Activated CD4-positive, alpha-beta T cell treated with anti-CD3 and anti-CD28 coated beads, Interleukin-2, amount 50 U/mL, for 24 hours (primary cell): ENCODE measurements around the gene PCBD1.
A peak's percentile ranks its signal among the peaks of the same experiment; 100 is the strongest.
"Not testable (repeated sequence)": the region's sequence is repeated elsewhere in the genome, so short reads cannot be mapped to it uniquely, and the experiment has no call there.

ENCODE experiments used
- DNase-seq, 2 donors: peaks; one replicate each; pipeline ENCODE4 v3.0.0-alpha.2; 2020; ENCODE audit warnings: low read depth in 1 of 2, low spot score in 1 of 2

PCBD1 gene

DNA sequence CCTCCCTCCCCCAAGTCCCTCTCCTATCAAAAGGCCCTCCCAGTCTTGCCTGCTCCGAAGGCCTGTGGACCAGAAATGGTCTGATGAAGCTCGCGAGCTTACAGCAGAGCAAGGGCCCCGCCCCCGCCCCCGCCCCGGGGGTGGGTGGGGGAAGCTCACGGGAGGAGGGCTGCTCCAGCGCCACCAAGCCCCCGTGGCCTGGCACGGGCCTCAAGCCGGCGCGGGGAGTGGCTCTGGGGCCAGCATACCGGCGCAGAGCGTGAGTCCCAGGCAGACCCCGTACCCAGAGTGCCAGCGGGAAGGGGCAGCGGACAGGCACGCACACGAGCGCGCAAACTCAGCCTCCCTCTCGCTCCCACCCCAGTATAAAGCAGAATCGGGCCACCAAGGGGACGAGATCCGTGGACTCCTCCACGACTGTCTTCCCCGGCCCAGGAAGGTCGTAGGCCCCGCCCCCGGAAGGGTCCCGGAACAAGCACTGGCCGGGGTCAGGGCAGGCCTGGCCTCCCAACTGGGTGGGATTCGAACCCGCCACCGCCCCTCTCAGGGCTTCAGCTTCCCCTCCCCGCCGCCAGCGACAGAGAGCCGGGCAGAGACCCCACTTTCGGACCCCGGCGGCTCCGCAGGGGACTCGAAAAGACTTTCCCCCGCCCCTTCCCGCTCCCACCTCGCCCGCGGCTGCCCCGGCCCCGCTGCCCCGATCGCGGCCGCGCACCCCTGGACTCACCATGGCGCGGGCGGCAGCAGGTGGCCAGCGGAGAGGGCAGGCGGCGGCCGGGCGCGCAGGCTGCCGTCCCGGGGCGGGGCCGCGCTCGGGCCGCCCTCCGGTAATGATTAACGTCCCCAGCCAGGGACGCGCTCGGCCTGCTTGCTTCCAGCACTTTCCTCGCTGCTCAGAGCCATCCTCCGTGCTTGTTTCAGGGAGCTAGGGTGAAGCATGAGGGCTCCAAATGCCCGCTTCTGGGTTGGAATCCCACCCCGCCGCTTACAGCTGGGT, at the start of gene PCBD1:
PCBD1 (minus strand) TSS at position 762 of the 997 bp plus-strand sequence; CDS start at position 730, 32 bp downstream.
- DNase-seq = peak; percentile 40 to 41

DNA sequence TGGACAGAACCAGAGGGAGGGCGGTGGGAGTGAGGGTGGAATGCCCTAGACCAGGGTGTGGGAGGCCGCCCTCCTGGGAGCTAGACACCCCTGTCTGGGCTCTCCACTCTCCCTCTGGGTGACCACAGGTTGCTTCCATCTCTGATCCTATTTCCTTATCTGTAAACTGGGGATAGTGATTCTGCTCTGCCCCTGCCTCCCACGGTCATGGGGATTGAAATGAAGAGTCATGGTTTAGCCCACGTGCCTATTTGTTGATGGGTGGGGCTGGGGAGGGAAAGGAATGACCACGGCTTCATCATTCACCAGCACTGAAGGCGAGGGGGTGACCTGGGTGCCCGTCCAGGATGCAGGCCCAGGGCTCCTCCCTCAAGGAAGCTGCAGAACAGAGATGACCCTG, 49.3 kb upstream of the PCBD1 start:
- no peak for DNase-seq

DNA sequence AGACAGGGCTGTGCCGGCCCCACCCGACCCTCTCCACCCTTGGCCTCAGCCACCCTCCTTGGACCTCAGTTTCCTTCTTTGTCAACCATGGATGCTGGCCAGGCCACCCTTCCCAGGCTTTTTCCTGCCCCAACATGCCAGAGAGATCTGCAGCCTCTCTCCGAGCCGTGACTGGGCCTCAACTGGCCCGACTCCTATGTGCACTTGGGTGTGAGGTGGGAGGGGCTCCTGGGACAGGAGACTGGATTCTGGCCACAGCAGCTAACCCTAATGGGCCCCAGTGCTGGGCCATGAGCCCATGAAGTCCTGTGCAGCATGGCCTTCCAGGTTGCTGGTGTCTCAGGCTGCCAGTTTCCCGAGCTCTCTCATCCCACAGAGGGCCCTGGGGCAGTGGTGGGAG, 47.7 kb upstream of the PCBD1 start:
- DNase-seq = no peak

DNA sequence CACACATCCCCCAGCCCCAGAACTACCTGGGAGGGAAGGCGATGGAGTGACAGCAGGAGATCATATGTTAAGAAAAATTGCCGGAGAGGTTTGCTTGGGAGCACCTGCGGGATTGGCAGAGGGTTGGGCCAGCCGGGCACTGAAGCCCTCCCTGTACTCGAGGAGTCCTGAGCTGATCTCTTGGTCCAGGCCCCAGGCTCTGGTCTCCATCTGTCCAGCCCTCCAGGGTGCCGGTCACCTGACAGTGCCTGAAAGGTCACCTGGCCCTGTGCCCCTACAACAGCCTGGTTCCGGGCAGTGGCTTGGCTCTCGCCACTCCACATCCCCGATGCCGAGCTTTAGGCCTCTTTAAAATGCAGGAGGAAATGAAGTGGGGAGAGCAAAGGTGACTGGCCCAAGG, 47.3 kb upstream of the PCBD1 start:
- no peak for DNase-seq

DNA sequence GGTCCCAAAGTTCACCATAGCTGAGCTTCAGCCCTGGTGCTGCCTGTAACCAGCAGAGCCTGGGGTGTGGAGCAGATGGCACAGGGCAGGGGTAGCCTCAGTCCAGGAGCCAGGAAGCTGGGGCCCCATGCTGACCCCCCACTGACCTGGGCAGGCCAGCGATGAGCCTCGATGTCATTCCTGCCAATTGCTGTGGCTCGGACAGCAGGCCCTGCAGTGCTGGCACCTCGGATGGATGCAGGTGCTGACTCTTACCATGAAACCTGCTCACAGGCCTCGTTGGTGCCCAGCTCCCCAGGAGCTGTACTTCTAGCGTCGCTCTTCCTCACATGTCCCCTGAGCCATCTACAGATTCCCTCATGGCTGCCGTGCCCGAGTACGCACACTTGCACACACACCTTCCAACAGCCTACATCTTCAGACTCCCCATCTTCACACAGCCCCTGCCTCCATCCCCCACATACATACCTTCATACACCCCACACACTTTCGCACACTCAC, 46.8 kb upstream of the PCBD1 start:
- DNase-seq = no peak

DNA sequence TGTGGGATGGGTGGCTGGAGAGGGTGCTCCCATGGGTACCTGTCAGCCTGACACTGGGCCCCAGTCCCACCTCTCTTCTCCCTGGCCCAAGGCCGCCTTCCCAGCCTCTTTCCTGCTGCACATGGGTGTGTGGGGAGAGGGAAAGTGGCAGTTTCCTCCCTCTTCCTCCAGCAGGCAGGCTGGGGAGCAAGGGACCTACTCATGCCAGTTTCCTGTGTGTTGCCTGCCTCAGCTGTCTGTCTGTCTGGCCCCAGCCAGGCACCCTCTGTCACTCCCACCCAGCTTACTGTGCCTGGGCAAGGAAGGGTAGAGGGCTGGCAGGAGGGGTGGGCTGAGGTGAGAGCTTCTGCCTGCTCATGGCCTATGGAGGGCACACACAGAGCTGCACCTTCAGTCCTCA, 46.3 kb upstream of the PCBD1 start:
- no peak for DNase-seq

DNA sequence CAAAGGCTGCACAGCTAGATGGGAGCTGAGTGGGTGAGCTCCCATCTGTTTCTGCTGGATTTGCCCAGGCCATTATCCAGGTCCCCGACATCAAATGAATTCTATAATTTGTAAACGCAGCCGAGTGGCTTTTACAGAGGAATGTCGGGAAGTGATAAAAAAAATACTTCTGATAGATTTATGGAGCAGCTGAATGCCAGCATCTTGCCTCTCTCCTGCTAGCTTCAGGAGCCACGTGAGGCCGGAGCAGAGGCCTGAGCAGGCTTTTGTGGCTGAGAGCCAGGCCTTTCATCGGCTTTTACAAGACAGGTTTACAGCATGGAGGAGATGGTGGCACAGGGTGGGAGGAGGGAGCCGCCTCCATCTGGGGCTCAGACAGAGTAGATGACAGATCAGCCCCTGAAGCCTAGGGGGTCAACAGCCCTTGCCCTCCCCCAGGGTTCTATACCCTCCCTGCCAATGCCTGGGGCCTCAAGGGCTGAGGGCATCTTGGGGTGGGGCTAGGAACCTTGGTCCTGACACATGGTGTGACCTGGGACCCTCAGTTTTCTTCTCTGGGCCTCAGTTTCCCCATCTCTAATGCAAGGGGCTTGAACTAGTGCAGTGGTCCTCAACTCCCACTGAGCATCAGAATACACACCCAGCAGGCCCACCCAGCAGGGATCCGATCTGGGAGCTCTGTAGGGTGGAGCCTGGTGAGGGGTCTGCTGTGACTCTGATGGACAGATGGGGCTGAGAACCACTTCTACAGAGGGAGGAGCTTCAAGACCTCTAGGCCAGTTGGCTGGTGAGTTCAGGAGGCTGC, 44.2 kb upstream of the PCBD1 start:
- DNase-seq = no peak

DNA sequence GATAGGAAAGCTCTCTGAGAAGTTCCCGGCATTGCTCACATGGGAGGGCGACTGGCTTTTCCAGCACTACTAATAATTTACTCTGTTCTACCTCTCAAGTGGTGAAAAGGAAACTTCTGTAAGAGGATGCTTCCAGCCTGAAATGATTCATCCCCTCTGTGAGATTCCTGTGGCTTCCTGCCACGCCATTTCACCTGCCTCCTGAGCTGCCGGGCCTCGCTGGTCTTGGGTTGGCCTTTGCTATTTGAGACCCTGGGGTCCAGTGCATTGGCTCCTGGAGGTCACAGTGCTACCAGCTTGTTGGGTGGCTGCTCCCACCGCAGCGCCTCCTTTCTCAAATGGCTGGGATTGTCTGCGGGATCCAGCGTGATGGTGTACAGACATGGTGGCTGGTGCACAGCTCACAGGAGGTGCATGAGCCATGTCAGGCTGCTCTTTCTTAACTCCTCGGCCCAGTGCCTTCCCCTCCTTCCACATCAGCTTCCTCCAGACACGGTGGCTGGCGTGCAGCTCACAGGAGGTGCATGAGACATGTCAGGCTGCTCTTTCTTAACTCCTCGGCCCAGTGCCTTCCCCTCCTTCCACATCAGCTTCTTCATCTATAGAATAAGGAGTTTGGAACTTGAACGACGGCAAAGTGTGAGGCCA, 42.9 kb upstream of the PCBD1 start:
- DNase-seq = no peak

DNA sequence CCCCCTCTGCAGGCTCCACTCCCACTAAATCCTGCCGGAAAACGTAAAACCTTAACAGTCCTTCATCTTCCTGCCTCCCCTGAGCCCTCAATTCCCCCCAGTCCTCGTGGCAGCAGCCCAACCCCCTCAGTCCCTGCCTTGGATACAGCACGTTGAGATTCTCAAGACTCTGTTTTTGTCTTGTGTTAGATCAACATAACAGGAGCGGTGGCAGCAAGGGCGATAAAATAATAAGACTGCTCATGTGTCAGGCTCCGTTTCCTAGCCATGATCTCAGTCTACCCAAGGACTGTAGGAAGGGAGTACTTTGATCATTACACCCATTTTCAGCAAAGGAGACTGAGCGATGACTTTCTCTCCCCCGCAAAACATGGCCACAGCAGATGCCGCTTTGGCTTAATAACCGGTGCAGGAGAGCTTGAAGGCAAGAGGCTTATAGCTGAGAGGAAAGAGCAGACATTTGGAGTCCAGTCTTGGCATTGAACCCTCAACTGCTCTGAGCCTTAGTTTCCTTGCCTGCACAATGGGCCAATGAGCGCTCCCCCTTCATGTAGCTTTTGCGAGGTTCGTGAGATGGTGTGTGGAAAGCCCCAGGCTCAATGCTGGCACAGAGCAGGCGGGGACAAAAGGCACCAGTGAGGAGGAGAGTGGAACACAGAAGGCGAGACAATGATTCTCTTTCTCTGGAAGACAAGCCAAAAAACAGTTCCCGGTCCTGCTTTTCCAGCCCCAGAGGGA, 42.1 kb upstream of the PCBD1 start:
- DNase-seq = no peak

DNA sequence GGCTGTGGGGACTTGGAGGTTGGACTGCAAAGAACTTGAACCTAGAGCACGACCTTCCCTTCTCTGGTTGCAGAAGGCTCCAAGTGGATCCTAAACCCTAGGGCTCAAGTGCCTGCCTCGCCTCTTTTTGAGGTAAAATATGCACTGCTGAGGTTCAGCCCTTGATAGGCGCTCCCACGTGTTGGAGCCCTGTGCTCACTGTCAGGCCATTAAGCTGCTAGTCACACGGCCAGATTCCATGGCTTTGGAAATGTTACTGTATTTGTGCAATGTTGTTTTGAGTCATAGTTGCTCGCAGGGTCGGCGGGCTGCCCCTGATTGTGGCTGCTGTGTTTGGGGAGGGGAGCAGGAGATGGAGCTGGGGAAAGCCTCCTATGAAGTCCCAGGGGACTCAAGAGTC, 39.8 kb upstream of the PCBD1 start:
- no peak for DNase-seq

DNA sequence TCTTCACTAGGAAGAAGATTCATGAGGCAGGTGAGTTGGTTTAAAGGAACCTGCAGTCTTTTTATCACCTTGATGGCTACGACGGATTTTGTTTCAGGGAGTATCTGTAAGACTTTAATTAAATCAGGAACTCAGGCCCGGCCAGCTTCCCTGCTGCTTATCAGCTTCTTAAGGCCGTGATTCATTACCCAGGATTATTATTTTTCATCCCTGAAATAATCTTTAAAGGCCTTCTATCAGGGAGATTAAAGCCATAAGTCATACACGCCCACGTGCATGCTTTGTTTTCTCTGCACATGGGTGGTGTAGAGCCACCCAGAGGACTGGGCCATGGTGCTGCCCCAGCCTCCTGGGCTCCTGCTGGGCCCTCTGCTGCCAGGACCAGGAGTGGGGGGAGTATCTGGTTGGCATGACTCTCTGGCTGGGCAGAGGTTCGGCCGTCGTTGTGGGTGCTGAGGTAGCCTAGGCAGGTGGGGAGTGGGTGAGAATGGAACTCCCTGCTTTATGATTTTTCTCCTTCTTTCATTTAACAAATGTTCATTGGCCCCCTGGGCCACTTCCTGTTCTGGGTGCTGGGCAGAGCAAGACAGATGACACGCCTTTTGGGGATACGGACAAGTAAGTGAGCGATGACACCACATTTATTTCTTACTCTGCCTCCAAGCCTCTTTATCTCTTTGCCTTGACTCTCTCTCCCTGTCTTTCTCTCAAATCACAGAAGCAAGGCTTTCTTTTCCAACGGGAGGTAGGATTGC, 39.0 kb upstream of the PCBD1 start:
- no peak for DNase-seq

DNA sequence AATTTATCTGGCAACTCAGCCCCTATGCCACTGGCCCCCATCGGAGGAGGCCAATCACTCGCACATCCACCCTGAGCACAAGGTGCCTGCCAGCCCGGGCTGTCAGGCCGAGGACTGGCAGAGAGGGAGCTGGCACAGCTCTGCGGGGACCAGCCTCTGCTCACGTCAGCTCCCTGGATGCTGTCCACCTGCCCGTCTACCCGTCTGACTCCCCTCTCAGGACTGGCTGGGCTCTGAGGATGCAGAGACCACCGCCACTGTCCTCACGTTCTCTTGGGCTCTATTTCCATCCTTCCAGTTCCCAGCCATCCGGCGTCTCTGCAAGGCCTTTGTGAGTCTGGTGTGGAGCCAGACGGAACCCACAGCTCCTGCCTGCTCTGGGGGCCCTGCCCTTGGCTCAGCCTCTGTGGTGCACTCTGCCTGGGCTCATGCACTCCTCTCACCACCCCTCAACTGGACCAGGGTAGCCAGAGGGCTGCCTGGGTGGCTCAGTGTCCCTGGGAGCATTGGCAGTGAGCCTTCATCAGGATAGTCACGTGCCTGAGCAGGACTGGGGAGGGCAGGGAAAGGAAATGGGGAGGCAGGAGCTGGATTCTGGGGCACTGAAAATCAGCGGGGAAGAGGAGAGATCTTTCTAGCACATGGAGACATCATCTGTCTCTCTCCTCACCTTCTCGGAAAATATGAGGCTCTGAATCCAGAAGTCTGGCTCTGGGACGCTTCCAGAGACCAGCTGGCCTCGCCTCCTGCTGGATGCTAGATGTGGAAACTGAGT, 38.0 kb upstream of the PCBD1 start:
- no peak for DNase-seq

DNA sequence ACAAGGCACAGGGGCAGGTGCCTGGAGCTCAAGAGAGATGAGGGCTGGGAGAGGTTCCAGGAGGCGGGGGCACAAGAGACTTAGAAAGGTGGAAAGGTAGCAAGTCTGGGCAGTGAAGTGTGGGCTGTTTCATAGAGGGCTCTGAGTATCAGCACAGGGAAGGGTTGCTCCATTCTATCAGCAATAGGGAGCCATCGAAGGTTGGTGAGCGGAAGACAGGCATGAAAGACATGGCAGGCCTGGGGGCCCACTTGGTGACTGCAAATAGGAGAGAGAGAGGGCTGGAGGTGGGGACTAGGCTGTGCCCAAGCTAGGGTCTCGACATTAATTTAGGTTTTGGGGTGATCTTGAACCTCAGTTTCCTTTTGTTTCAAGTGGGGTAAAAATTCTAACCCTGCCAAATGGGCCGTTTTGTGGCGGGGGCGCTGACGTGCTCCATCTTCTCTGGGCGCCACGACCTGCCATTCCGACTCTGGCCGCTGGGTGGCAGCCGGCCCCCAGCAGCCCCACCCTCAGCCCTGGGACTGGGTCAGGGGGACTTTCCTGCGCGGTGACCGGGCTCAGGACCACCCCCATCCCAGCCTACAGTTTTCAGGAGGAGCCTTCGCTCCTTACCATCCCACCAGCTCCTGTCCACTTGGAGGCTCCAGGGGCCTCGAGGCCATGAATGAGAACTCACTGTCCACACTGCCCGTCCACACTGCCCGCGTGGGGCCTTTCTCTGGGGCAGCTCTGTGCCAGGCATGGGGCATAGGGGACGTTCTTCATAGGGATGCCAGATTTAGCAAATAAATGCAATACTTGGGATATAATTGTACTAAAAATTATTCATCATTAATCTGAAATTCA, 37.2 kb upstream of the PCBD1 start:
- peak; percentile 11 to 23 for DNase-seq

DNA sequence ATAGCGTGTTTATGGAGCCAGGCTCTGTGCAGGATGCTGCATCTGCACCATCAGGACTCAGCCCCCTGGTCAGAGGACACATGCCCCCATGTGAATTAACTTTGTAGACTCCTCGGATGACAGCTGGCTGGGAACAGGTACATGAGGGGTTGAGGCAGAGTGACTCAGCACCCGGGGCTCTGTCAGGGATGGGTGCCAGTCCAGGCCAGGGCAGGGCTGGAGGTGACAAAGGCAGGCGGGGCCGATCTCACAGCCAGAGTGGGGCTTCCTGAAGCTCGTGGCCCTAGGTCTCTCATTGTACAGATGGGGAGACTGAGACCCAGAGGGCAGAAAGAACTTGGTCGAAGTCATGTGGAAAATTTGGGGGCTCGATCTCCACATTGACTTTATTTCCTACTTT, 35.3 kb upstream of the PCBD1 start:
- DNase-seq = no peak

DNA sequence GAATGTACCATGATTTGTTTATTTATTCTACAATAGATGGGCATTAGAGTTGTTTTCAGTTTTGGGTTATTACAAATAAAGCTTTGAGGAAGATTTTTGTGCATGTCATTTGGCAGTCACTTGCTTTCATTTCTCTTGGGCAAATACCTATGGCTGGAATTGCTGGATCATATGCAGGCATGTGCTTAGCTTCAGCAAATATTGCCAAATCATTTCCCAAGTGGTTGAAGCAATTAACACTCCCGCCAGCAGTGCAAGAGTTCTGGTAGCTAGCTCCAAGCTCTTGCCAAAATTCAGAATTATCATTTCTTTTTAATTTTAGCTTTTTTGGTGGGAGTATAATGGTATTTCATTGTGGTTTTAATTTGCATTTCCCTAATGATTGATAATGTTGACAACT, 32.9 kb upstream of the PCBD1 start:
- DNase-seq = no peak

DNA sequence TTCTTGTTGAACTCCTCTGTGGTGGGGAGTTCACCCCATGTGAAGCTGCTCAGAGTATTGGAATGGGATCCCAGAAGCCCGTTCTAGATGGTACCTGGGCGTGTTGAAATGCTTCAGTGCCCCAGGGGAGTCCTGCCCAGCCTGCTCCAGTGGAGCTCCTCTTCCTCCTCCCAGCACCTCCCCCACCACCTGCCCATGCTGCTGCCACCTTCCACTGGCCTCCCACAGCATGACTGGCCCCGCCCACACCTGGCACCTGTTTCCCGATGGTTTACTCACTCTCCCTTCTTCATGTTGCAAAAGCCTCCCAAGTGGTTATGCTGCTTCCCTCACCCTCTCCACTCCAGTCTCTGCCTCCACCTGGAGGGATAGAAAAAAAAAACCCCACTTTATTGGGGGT, 32.2 kb upstream of the PCBD1 start:
- DNase-seq = no peak

DNA sequence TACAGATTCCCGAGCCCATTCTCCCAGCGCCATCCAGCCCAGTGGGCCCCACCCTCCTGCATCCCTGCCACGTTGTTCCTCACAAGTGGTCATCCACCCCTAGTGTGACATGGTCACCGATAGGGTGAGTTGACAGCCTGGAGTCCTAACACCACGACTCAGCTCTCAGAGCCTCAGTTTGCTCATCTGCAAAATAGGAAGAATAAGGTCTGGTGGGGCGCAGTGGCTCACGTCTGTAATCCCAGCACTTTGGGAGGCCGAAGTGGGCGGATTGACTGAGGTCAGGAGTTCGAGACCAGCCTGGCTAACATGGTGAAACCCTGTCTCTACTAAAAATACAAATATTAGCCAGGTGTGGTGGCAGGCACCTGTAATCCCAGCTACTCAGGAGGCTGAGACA, 31.5 kb upstream of the PCBD1 start:
- not testable (repeated sequence) for DNase-seq

DNA sequence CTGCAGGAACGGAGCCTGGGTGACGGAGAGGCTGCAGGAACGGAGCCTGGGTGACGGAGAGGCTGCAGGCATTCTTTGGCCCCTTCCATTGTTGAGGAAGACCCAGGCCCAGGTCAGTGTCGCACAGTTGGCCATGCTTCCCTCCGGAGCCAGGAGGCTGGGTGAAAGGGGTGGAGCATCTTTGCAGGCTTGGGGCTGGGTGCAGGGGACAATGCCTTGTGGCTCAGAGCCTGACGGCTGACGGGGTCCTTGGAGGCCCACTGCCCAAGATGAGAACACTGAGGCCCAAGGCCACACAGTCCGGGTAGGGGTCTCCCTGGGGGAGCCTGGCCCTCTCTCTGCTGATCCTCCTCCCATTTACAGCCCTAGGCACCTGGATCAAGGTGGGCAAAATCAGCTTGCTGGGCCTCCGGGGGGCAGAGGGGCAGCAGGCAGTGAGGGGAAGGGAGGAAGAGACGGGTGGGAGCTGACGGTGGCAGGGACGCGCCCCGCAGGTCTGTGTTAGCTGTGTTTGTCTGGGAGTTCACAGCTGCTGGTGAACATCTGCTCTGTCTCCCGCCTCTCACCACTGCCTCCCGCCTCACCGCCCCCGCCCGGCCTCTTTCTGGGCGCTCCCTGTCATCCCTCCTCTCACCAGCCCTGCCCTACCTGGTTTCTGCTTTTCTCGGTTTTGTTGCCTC, 30.6 kb upstream of the PCBD1 start:
- no peak for DNase-seq
